GM21447 (cell line): ENCODE measurements around the gene HS2ST1.
"Not testable (repeated sequence)": the region's sequence is repeated elsewhere in the genome, so short reads cannot be mapped to it uniquely, and the experiment has no call there.

ENCODE experiments used
- ATAC-seq: cut with Tn5 transposase; IDR thresholded peaks from one replicate; pipeline ENCODE4 v1.9.1; 2021; ENCODE audit not compliant: unreplicated experiment

HS2ST1 gene

GRCh38 chr1:87056974-87057373, 142.5 kb downstream of the HS2ST1 start:
- no peak for ATAC-seq

DNA sequence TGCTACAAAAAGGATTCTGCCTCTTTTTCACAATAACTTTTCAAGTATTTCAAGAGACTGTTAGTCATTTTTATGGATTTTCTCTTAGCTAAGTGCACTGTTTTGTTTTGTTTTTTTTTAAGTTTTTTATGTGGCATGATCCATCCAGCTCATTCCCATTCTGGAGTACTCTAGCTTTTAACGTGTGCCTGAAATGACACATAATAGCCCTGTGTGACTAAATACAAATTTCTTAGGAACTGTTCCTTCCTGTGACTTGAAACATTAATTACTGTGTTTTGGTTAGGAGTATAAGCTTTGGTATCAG, 143.9 kb downstream of the HS2ST1 start:
- no peak for ATAC-seq

DNA sequence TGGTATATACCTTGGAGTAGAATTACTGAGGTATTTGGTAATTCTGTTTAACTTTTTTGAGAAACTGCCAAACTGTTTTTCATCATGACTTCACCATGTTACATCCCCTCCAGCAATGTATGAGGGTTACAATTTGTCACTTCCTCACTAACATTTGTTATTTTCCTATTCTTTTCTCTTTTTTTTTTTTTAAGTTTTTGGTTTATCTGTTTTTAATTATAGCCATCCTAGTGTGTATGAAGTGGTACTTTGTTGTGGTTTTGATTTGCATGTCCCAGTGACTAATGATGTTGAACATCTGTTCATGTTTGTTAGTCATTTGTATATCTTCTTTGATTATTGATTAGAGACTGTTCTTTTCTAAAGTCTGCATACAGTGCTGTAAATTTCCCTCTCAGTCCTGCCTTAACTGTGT, 147.3 kb downstream of the HS2ST1 start:
- peak; percentile 42 for ATAC-seq

DNA sequence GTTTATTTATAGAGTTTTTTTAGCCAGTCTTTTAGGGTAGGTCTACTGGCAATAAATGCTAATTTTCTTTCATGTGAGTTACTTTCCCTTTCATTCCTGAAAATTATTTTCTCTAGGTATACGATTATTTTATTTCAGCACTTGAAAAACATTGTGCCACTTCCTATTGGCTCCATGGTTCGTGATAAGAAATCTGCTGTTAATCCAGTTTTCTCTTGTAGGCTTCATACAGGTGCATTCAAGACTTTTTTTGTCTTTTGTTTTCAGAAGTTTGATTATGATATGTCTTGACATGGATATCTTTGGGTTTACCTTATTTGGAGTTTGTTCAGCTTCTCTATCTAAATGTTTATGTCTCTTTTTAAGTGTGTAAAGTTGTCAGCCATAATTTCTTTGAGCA, 148.3 kb downstream of the HS2ST1 start:
- ATAC-seq = no peak

DNA sequence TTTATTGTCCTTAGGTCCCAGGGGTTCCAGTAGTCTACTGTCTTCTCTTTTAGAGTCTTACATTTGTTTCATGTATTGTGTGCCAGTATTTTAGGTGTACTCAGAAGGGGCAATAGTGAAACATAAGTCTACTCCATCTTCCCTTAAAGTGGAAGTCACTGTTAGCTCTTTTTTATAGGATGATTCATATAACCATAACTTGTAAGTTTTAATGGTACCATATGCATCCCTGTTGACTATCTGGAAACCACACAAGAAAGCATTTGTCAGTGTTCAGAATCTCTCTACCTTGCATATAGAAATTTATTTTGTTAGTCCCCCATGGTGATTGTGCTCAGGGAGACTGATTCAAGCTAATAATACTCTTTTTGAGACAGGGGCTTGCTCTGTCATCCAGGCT, 149.9 kb downstream of the HS2ST1 start:
- no peak for ATAC-seq

DNA sequence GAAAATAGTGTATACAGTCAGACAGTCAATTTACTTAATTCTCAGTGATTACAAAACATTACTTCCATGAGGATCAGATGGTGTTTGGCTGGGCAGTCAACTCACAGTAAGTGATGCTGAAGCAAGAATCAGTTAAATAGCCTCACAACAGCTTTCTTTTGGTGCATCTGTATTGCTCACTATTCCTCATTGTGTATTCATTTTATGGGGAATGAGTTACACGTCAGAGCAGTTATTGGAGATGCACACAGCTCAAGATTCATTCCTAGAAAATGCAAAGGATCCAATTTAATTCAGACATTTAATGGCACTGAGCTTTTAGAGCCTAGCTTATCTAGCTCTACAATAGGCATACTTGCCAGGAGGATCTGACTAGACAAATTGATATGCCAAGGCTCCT, 150.6 kb downstream of the HS2ST1 start:
- ATAC-seq = no peak

DNA sequence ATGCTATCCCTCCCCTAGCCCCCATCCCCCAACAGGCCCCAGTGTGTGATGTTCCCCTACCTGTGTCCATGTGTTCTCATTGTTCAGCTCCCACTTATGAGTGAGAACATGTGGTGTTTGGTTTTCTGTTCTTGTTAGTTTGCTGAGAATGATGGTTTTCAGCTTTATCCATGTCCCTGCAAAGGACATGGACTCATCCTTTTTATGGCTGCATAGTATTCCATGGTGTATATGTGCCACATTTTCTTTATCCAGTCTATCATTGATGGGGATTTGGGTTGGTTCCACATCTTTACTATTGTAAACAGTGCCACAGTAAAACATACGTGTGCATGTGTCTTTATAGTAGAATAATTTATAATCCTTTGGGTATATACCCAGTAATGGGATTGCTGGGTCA, 152.3 kb downstream of the HS2ST1 start:
- ATAC-seq = not testable (repeated sequence)

DNA sequence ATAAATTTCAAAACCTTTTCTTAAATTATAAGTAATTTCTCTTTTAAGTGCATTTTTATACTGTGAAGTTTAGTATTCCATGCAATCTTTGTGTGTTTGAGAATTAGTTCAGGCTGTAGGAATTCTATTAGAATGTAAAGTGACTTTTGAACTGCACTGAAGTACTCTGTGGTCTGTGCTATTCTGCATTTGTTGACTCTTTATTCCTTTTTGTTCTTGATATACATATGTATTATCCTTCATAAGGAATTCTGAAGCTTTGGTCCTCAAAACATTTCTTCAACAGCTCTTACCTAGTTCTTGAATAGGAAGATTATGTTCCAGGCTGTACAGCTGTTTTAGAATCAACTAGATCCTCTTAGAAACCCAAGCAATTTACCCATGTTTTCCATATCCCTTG, 158.0 kb downstream of the HS2ST1 start:
- no peak for ATAC-seq

DNA sequence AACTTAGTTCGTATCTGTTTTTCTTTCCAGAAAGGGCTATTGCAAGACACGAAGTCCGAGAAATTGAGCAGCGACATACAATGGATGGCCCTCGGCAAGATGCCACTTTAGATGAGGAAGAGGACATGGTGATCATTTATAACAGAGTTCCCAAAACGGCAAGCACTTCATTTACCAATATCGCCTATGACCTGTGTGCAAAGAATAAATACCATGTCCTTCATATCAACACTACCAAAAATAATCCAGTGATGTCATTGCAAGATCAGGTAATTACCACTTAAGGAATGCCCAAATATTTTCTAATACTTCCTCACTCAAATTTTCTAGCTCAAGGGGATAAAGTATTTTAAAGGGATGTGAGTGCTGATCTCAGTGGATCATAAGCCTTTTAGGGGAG, 158.5 kb downstream of the HS2ST1 start:
- ATAC-seq = no peak

GRCh38 chr1:87074001-87074795, 159.8 kb downstream of the HS2ST1 start:
- ATAC-seq = no peak

GRCh38 chr1:87077959-87078639, 163.7 kb downstream of the HS2ST1 start:
- ATAC-seq = no peak

DNA sequence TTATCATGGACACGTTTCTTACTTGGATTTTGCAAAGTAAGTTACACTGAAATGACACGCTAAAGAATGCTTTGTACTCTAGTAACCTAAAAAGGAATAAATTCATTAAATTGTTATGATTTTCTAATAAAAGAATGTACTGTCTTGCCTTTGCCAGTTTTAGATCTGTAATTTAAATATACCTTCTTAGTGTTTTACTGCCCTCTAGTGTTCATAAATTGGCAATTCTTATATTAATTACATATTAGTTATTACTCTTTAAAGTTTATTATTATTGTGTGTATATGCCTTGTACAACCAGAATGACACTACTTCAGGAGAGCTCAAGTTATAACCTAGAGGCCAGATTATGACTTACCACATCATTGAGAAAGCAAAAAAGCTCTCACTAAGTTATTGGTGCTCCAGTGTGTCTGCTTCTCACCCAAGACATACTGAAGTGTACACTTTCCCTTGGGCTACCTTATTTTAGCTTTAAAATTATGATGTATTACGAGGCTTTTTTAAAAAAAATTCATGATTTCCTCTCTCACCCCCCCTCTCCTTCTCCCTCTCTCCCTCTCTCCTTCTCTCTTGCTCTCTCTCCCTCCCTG, 169.9 kb downstream of the HS2ST1 start:
- ATAC-seq = peak; percentile 61

GRCh38 chr1:87086120-87086519, 171.7 kb downstream of the HS2ST1 start:
- ATAC-seq = no peak

GRCh38 chr1:87089070-87089736, 174.8 kb downstream of the HS2ST1 start:
- ATAC-seq = no peak

DNA sequence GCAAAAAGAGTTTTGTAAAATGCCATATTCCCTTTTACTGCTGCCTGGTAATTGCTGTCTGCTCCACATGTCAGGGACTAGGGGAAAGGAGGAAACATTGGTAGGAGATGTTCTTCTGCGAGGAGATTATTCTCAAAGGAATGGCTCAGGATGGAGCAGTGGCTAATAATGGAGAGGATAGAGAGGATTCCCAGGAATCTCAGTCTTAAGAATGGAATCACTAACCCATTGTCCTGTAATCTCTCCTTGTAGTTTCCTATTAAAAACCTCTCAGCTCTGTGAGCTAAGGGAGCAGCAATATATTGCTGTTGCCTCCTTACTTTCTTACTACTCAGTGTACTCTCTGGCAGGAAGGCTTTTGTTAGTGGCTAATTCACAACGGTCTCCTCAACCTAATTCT, 175.4 kb downstream of the HS2ST1 start:
- no peak for ATAC-seq

- no peak for ATAC-seq
Measured at GRCh38 chr1:87091425-87091824, 177.0 kb downstream of the HS2ST1 start.

DNA sequence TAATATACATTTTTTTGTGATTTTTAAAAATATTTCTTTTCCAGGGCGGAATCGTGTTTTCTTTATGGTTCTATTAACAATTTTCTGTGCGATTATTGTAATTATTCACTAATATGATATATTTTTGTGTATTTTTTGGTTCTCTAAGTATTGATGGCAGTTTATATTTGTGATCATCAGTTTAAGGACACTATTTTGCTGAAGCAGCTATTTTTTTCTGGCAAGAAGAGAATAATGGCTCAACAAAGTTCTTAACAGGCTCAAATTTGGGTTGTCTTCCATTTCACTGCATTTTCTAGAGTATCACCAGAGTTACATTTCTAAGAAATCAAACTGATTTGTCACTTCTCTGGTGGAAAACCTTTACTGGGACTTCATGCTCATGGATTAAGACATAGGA, 178.4 kb downstream of the HS2ST1 start:
- no peak for ATAC-seq

DNA sequence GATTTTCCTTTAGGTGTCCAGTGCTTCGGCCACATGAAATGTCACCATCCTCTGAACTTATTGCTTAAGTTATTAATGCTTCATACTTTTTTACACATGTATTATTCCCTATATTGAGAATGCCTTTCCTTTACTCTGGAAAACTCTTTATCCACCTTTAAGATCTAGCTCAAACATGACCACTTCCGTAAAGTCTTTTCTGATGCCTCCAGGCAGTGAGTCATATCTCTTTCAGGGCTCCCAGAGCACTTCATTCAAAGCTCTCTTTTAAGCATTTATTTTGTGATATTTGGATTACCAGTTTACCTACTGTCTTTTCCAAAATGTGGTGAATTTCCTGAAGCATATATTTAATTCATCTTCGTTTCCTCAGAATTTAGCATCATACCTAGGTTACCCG, 178.9 kb downstream of the HS2ST1 start:
- no peak for ATAC-seq

GRCh38 chr1:87094238-87094637, 179.8 kb downstream of the HS2ST1 start:
- no peak for ATAC-seq

GRCh38 chr1:87100271-87100670, 185.8 kb downstream of the HS2ST1 start:
- no peak for ATAC-seq

DNA sequence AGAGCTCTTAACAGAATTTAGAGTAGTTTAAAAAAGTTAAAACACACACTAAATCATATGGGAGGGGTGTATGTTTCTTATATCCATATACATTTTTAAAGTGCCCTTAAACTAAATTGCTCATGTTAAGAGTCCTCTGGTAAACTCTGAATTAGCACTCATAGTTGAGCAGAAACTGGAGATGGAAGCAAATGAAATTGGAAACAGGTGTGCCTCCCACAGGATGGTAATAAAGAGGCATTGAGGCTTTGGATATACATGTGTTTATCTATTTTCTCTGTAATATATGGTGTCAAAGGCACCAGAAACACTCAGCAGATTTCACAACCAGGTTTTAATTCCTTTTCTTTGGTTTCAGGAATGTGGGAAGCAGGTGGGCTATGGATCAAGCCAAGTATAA, 188.6 kb downstream of the HS2ST1 start:
- no peak for ATAC-seq

GRCh38 chr1:87104140-87104539, 189.7 kb downstream of the HS2ST1 start:
- no peak for ATAC-seq
